ENCODE data around the gene TRIM51. TPM values are rescaled to one million over a fixed set of nuclear protein-coding genes. Genes with fewer than 3 reads are reported as not detected.

Gene TRIM51
- total and polyA plus RNA-seq, 2 of the 13 experiments (the other 11 are each of a cell fraction or from before 2014, with no cell fraction given): not detected

DNA sequence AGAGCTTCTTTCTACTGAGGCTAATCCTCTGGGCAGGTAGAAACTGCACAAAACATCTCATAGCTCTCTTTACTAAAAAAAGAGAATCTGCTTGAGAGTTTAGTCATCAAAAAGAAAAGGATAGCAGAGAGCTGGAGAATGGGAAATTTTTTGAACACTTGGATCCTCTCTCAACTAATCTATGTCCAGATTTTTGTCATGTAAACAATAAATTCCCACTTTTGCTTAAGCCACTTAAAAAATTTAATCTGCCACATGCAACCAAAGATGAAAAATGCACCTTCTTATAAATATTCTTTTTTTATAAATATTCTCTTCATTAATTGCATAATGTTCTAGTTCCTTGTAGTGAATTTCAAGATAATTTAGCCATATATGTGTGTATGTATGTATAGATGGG lies 34.1 kb upstream of the TRIM51 start:
- no peaks in the 10 kb centered on the region for H3K79me2 ChIP-seq (ENCODE audit: insufficient read depth, low read length)
- in situ Hi-C loops (cut with HindIII; ENCODE audit: extremely low pct_ligation_motif_present, low pct_unique_long_range_greater_than_20kb) (no loop called here), intact Hi-C loops (cut with micrococcal nuclease; ENCODE audit: unreplicated experiment) (no loop called here)
- no peaks in the 10 kb centered on the region for H3K27me3 ChIP-seq (ENCODE audit: control insufficient read depth in 1 of 2, insufficient read depth in 2 of 2, low read length in 2 of 2)
- peaks cover 23% of the 10 kb centered on the region for H3K9me3 ChIP-seq (ENCODE audit: low read length)
- H3K27ac ChIP-seq (ENCODE audit: extremely low read length, insufficient read depth, low read length): no peak overlapping the region
- no peak overlapping the region for H2AFZ ChIP-seq (ENCODE audit: low read length)
- no peak overlapping the region for H3K4me2 ChIP-seq (ENCODE audit: low read depth, low read length)
- DNase-seq (ENCODE audit: low spot score) (no peak), FAIRE-seq (no peak), ATAC-seq (no peak)
- ChIA-PET POLR2A (no interaction called here), CTCF (ENCODE audit: low intra/inter-chr PET ratio, low total read pairs) (no interaction called here)
- H3K9ac ChIP-seq (ENCODE audit: insufficient read depth, low read depth, low read length): no peak overlapping the region
- TF ChIP-seq MAFK (conservative IDR thresholded peaks at IDR 0.05 in 1 of 2, IDR thresholded peaks at IDR 0.05 in 1 of 2; ENCODE audit: low read length in 2 of 2) (peak; percentile 76 to 90), MAFF (IDR thresholded peaks at IDR 0.05; ENCODE audit: low read depth, low read length) (peak; percentile 83), ZNF12 (CRISPR knock-in tag; IDR thresholded peaks at IDR 0.05) (no peak)
- no peaks in the 10 kb centered on the region for H3K4me1 ChIP-seq (ENCODE audit: insufficient read depth, low read length)
- no peaks in the 10 kb centered on the region for H3K36me3 ChIP-seq (replicated peaks in 1 of 2; ENCODE audit: control insufficient read depth in 1 of 2, insufficient read depth in 2 of 2, low read length in 2 of 2)
- H4K20me1 ChIP-seq (ENCODE audit: insufficient read depth, low read length): no peaks in the 10 kb centered on the region
- no TSS peak for BruUV-seq (replicated peaks)
- no peak overlapping the region for H3K4me3 ChIP-seq (replicated peaks in 1 of 3; ENCODE audit: insufficient read depth in 1 of 3, low read depth in 2 of 3, low read length in 3 of 3)

DNA sequence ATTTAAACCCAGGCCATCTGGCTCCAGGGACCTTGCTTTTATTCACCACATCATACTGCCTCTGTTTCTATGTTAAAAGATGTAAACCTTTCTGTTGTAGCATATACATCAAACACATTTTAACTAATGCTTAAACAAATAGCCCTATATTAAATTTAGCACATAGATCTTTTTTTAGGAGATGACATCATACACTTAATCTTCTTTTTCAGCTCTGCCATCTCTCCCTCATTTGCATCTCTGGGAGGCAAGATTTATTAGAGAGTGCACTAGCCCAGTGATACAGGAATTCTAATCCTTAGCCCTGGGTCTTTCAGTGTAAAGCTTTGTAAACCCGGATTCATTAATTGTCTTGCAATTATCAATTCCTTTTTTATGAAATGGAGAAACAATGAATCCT lies 31.0 kb upstream of the TRIM51 start:
- no peak overlapping the region for H3K4me2 ChIP-seq (ENCODE audit: low read depth, low read length)
- POLR2A ChIA-PET: no interaction called here
- FAIRE-seq (no peak), ATAC-seq (no peak), DNase-seq (ENCODE audit: low spot score) (no peak)
- CTCF ChIA-PET (ENCODE audit: low intra/inter-chr PET ratio, low total read pairs): no interaction called here
- no TSS peak for BruUV-seq (replicated peaks)
- in situ Hi-C loops (cut with HindIII; ENCODE audit: extremely low pct_ligation_motif_present, low pct_unique_long_range_greater_than_20kb): no loop called here
- no peaks in the 10 kb centered on the region for H3K79me2 ChIP-seq (ENCODE audit: insufficient read depth, low read length)
- intact Hi-C loops (cut with micrococcal nuclease; ENCODE audit: unreplicated experiment): no loop called here
- no peak overlapping the region for H3K27ac ChIP-seq (ENCODE audit: extremely low read length, insufficient read depth, low read length)
- H3K4me1 ChIP-seq (ENCODE audit: insufficient read depth, low read length): no peaks in the 10 kb centered on the region
- 3% methylated on average over 1 of the region's 1 CpG for WGBS (ENCODE audit: low lambda C conversion rate)
- H3K9me3 ChIP-seq (ENCODE audit: low read length): peaks cover 9% of the 10 kb centered on the region
- H3K4me3 ChIP-seq (replicated peaks in 1 of 3; ENCODE audit: insufficient read depth in 1 of 3, low read depth in 2 of 3, low read length in 3 of 3): no peak overlapping the region
- TF ChIP-seq MYNN (CRISPR knock-in tag; IDR thresholded peaks at IDR 0.05; ENCODE audit: low read depth) (no peak), ATF7 (IDR thresholded peaks at IDR 0.05) (peak; percentile 67), ATF7 (CRISPR knock-in tag; IDR thresholded peaks at IDR 0.05) (no peak)
- no peak overlapping the region for H2AFZ ChIP-seq (ENCODE audit: low read length)
- no peak overlapping the region for H3K9ac ChIP-seq (ENCODE audit: insufficient read depth, low read depth, low read length)
- no peaks in the 10 kb centered on the region for H3K36me3 ChIP-seq (replicated peaks in 1 of 2; ENCODE audit: control insufficient read depth in 1 of 2, insufficient read depth in 2 of 2, low read length in 2 of 2)
- H3K27me3 ChIP-seq (ENCODE audit: control insufficient read depth in 1 of 2, insufficient read depth in 2 of 2, low read length in 2 of 2): no peaks in the 10 kb centered on the region
- no peaks in the 10 kb centered on the region for H4K20me1 ChIP-seq (ENCODE audit: insufficient read depth, low read length)
